HepG2 (cell line): ENCODE results near the gene MTSS2. TPM values are rescaled to one million over a fixed set of nuclear protein-coding genes. Genes with fewer than 3 reads are reported as not detected.

ENCODE experiments used
- ATAC-seq: fragments of 200-7000 bp; cut with Tn5 transposase; 3 replicates; pipeline ENCODE4 v1.9.1; 2020; ENCODE audit warnings: mild to moderate bottlenecking, moderate library complexity
- BruUV-seq: library from RNA; stranded (reverse); fragments of 400-500 nt; replicated peaks from 2 replicates; lab custom pipeline; 2021; lab: Mats Ljungman, UMichigan
- CTCF ChIA-PET: fragments of 300-600 bp; formaldehyde crosslinking; extraction: SDS; loops from one replicate; lab custom pipeline; 2021; ENCODE audit warnings: low total read pairs, inconsistent platforms, low intra/inter-chr PET ratio; lab: Yijun Ruan, JAX
- POLR2A ChIA-PET: fragments of 350-600 bp; sonication (Branson Sonifier 250); formaldehyde crosslinking; loops from one replicate; lab custom pipeline; 2020; ENCODE audit warnings: antibody characterized with exemption, inconsistent platforms; lab: Yijun Ruan, JAX
- DNase-seq: peaks from one replicate; pipeline ENCODE4 v3.0.0-alpha.2; 2015; ENCODE audit warnings: low spot score
- FAIRE-seq: peaks from 3 replicates; lab custom pipeline; 2011; peaks lifted over from hg19 to GRCh38; lab: Jason Lieb, UNC
- H2AFZ ChIP-seq: one replicate; pipeline ENCODE4 v1.6.1; 2011; ENCODE audit warnings: low read length, inconsistent platforms
- H3K27ac ChIP-seq: fragments of 300-600 bp; 3 replicates; pipeline ENCODE4 v1.8.0; 2011; ENCODE audit warnings: mixed run types, mild to moderate bottlenecking, mixed read lengths, low read length, inconsistent platforms; ENCODE audit not compliant: insufficient read depth; ENCODE audit errors: extremely low read length
- H3K27me3 ChIP-seq, 2 experiments: fragments of 200-600 bp in 1 of 2; 2 replicates in 1 of 2; 3 replicates in 1 of 2; pipeline versions ENCODE4 v1.6.0 to v1.8.0; 2011; ENCODE audit warnings: low read length in 2 of 2, mild to moderate bottlenecking in 2 of 2, moderate library complexity in 2 of 2, inconsistent platforms in 1 of 2; ENCODE audit not compliant: insufficient read depth in 2 of 2, control insufficient read depth in 1 of 2
- H3K36me3 ChIP-seq, 2 experiments: fragments of 200-600 bp in 1 of 2; replicated peaks in 1 of 2; 2 replicates in 1 of 2; 3 replicates in 1 of 2; pipeline versions ENCODE4 v1.5.1 to v1.8.0; 2011; ENCODE audit warnings: low read length in 2 of 2, inconsistent platforms in 1 of 2; ENCODE audit not compliant: insufficient read depth in 2 of 2, control insufficient read depth in 1 of 2
- H3K4me1 ChIP-seq: 2 replicates; pipeline ENCODE4 v1.5.1; 2012; ENCODE audit warnings: low read length, inconsistent platforms; ENCODE audit not compliant: insufficient read depth
- H3K4me2 ChIP-seq: 2 replicates; pipeline ENCODE4 v1.6.0; 2011; ENCODE audit warnings: low read depth, low read length, inconsistent platforms
- H3K4me3 ChIP-seq, 3 experiments: fragments of 200-600 bp in 1 of 3; sonication (generic), shearing (Covaris generic) in 1 of 3; replicated peaks in 1 of 3; 2 replicates each; pipeline ENCODE4 v1.5.1; 2011 to 2016; ENCODE audit warnings: low read length in 3 of 3, inconsistent platforms in 2 of 3, low read depth in 2 of 3, mild to moderate bottlenecking in 2 of 3, control low read depth in 1 of 3, mixed read lengths in 1 of 3; ENCODE audit not compliant: insufficient read depth in 1 of 3
- H3K79me2 ChIP-seq: one replicate; pipeline ENCODE4 v1.6.1; 2011; ENCODE audit warnings: low read length, inconsistent platforms; ENCODE audit not compliant: insufficient read depth
- H3K9ac ChIP-seq: 2 replicates; pipeline ENCODE4 v1.6.0; 2011; ENCODE audit warnings: mild to moderate bottlenecking, low read depth, low read length, inconsistent platforms; ENCODE audit not compliant: insufficient read depth
- H3K9me3 ChIP-seq: 2 replicates; pipeline ENCODE4 v1.5.1; 2012; ENCODE audit warnings: mild to moderate bottlenecking, low read length
- H4K20me1 ChIP-seq: 2 replicates; pipeline ENCODE4 v1.6.0; 2011; ENCODE audit warnings: inconsistent platforms, mild to moderate bottlenecking, low read length, moderate library complexity; ENCODE audit not compliant: insufficient read depth
- CC2D1A ChIP-seq: sonication (generic); formaldehyde crosslinking; IDR thresholded peaks from 2 replicates; pipeline ENCODE4 v1.8.1; 2023; ENCODE audit warnings: mild to moderate bottlenecking, missing genetic modification reagents
- SIX4 ChIP-seq: sonication (generic); formaldehyde crosslinking; IDR thresholded peaks from 2 replicates; pipeline ENCODE4 v1.4.0; 2020; ENCODE audit warnings: missing genetic modification reagents
- ZFAT ChIP-seq: sonication (generic); formaldehyde crosslinking; conservative IDR thresholded peaks from 2 replicates; pipeline ENCODE4 v1.8.1; 2023; ENCODE audit warnings: missing genetic modification reagents, inconsistent platforms
- ZKSCAN8 ChIP-seq: IDR thresholded peaks from 2 replicates; pipeline ENCODE4 v1.6.1; 2016; ENCODE audit warnings: borderline replicate concordance, missing genetic modification reagents, missing compliant biosample characterization
- ZNF788 ChIP-seq: sonication (generic); formaldehyde crosslinking; IDR thresholded peaks from 2 replicates; pipeline ENCODE4 v1.5.0; 2020; ENCODE audit warnings: mild to moderate bottlenecking, missing genetic modification reagents, borderline replicate concordance
- ZNF883 ChIP-seq: sonication (generic); formaldehyde crosslinking; IDR thresholded peaks from 2 replicates; pipeline ENCODE4 v1.5.1; 2020; ENCODE audit warnings: mild to moderate bottlenecking, missing genetic modification reagents; ENCODE audit errors: not compliant biosample characterization
- WGBS: methylation state at CpG from one replicate; pipeline ENCODE4 v1.1.6; 2017; ENCODE audit warnings: low lambda C conversion rate; 5-methylcytosine and 5-hydroxymethylcytosine counted together
- in situ Hi-C: cut with HindIII; loops from 2 replicates; pipeline ENCODE4 v1.10.0; 2017; ENCODE audit warnings: low pct_unique_long_range_greater_than_20kb; ENCODE audit not compliant: extremely low pct_ligation_motif_present
- intact Hi-C: fragments of 100-400 bp; cut with micrococcal nuclease; formaldehyde crosslinking; loops from one replicate; pipeline ENCODE4 v1.10.0; 2022; ENCODE audit not compliant: unreplicated experiment
- polyA plus RNA-seq, 8 experiments: library from polyadenylated mRNA; depleted of rRNA in 3 of 8; stranded (reverse) in 7 of 8; unstranded in 1 of 8; fragments of >200 nt; fragmentation: Illumina TruSeq in 4 of 8; extraction: Trizol in 4 of 8; gene quantifications; 2 replicates each; pipeline versions ENCODE4 v1.2.1 to v1.2.3, GENCODE V29; 2011 to 2016; ENCODE audit warnings: low read depth in 4 of 8, missing spikeins in 1 of 8, mixed read lengths in 1 of 8; ENCODE audit not compliant: insufficient read depth in 1 of 8
- total RNA-seq, 5 experiments: library from RNA; depleted of rRNA; stranded (reverse); fragments of >200 nt; fragmentation: Illumina TruSeq; extraction: Trizol; gene quantifications; 2 replicates each; pipeline ENCODE4 v1.2.3, GENCODE V29; 2016; ENCODE audit warnings: low read depth in 1 of 5

Gene MTSS2
- total and polyA plus RNA-seq, 2 of the 13 experiments (the other 11 are each of a cell fraction or from before 2014, with no cell fraction given), result 132 to 242 TPM

GRCh38 chr16:70706948-70707465, 21.2 kb upstream of the MTSS2 start (continued):
- TF ChIP-seq ZKSCAN8, result no peak
- TF ChIP-seq, all 625 proteins: peak for 0

GRCh38 chr16:70705056-70705455, 19.2 kb upstream of the MTSS2 start:
- peaks cover 61% of the 10 kb centered on the region for H3K4me1 ChIP-seq
- no peak overlapping the region for H3K4me3 ChIP-seq
- no peaks in the 10 kb centered on the region for H4K20me1 ChIP-seq
- no peak overlapping the region for H3K9ac ChIP-seq
- H2AFZ ChIP-seq, result no peak overlapping the region
- H3K9me3 ChIP-seq, result no peaks in the 10 kb centered on the region
- DNase-seq, result no peak
- in situ Hi-C loops (no loop called here), intact Hi-C loops (no loop called here)
- POLR2A ChIA-PET, result interaction anchor here (1.1 to 7.0 kb wide), 4 partner anchors 16 to 41 kb away, joined by 4 to 134 read pairs (median 21); no protein-coding TSS in a partner anchor
- no peaks in the 10 kb centered on the region for H3K27me3 ChIP-seq
- no peak for FAIRE-seq
- no peak overlapping the region for H3K27ac ChIP-seq
- no peak overlapping the region for H3K4me2 ChIP-seq
- 0 out of 5 replicates have a peak, but pooled peaks cover 1 to 5% of the 10 kb centered on the region in 2 experiments for H3K36me3 ChIP-seq
- no peaks in the 10 kb centered on the region for H3K79me2 ChIP-seq
- TF ChIP-seq CC2D1A (no peak), ZNF788 (CRISPR knock-in tag) (no peak), ZFAT (CRISPR knock-in tag) (no peak)
- TF ChIP-seq, all 625 proteins: peak for 0
- 93% methylated on average over 8 of the region's 8 CpGs for WGBS
- CTCF ChIA-PET, result interaction anchor here (2.9 kb wide), 1 partner anchor 33 kb away, joined by 27 read pairs; no protein-coding TSS in a partner anchor
- ATAC-seq, result no peak
- no TSS peak for BruUV-seq

GRCh38 chr16:70704586-70704985, 18.7 kb upstream of the MTSS2 start:
- H3K4me1 ChIP-seq, result peaks cover 56% of the 10 kb centered on the region
- TF ChIP-seq SIX4 (CRISPR knock-in tag) (no peak), ZNF883 (CRISPR knock-in tag) (peak; percentile 51)
- DNase-seq, result no peak
- WGBS, result 87% methylated on average over 7 of the region's 11 CpGs
- no peak overlapping the region for H3K9ac ChIP-seq
- in situ Hi-C loops, result no loop called here
- no TSS peak for BruUV-seq
- intact Hi-C loops, result no loop called here
- ChIA-PET POLR2A (interaction anchor here (1.1 to 7.0 kb wide), 4 partner anchors 15 to 42 kb away, joined by 4 to 134 read pairs (median 21); no protein-coding TSS in a partner anchor), CTCF (interaction anchor here (1.6 to 2.9 kb wide), 2 partner anchors 34 to 66 kb away, joined by 16 to 27 read pairs; no protein-coding TSS in a partner anchor)
- H3K4me2 ChIP-seq, result no peak overlapping the region
- H2AFZ ChIP-seq, result no peak overlapping the region
- H3K27me3 ChIP-seq, result no peaks in the 10 kb centered on the region
- peaks cover 2 to 5% of the 10 kb centered on the region in 2 experiments; a peak in 1 of 5 replicates for H3K36me3 ChIP-seq
- no peak for FAIRE-seq
- H3K4me3 ChIP-seq, result no peak overlapping the region
- H4K20me1 ChIP-seq, result no peaks in the 10 kb centered on the region
- H3K79me2 ChIP-seq, result no peaks in the 10 kb centered on the region
- no peaks in the 10 kb centered on the region for H3K9me3 ChIP-seq
- no peak overlapping the region for H3K27ac ChIP-seq
- ATAC-seq, result no peak
